GM12872 (cell line): ENCODE results near the gene SMG6.

Experiments used
- CTCF ChIP-seq: IDR thresholded peaks from 3 replicates; pipeline ENCODE4 v1.5.1; 2011; ENCODE audit warnings: low read depth, mild to moderate bottlenecking, low read length, moderate library complexity; ENCODE audit not compliant: insufficient read depth

The SMG6 gene

DNA sequence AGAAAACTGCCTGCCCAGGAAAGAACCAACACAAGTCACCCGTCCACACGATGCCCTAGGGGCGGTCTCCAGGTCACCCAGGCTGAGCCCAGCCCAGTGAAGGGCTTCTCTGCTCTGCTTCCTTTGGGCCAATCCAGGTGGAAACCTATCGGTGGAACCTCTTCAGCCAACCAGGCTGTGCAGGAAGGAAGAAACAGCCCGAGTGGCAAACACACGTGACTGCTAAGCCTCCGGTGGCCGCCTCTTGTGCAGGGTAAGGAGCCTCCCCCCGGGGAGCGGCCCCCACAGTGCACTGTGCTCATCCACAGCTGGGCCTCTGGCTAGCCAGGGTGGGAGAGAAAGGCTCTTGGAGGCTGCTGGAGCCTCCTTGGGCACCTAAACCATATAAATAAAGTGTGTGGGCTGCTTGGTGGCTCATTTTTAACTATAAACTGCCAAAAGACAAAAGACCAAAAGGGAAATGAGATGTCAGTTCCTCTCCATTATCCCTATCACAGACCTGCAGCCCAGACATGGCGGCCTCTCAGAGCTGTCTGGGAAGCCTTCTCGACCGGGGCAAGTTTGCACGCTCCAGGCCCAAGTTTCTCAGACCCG, 280.8 kb downstream of the SMG6 start:
- no peak for TF ChIP-seq CTCF

GRCh38 chr17:2020721-2021120, 282.9 kb downstream of the SMG6 start:
- no peak for TF ChIP-seq CTCF

- TF ChIP-seq CTCF = no peak
Observed at GRCh38 chr17:2019723-2020122, 283.9 kb downstream of the SMG6 start.

- no peak for TF ChIP-seq CTCF
Observed at GRCh38 chr17:2018716-2019510, 284.7 kb downstream of the SMG6 start.

DNA sequence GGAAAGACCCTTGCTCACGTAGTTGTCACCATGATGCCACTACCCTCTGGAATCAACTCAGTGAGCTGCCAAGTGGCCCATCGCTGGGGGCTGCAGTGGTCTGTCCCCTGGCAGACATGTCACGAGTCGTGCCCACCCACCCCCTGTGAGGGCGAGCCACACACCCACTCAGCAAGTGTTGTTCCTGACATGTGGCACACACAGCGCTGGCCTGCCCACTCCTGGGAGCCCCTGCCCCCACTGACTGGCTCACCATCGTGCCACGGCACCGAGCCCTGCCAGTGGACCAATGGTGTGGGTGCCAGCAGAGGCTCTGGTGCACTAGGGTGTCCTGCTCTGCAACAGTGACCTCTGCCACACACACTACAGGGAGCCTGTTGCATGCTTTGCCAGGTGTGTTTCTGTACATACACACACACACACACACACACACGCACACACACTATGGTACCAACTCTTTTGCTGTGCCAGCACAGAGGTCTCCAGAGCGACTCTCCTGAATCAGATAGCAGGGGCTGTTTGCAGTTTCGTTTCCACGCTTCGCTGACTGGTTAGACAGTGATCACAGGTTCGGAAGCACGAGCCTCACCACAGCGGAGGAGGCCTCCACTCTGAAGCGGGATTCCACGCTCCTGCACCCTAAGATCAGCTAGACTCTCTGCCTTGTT, 286.2 kb downstream of the SMG6 start:
- no peak for TF ChIP-seq CTCF

DNA sequence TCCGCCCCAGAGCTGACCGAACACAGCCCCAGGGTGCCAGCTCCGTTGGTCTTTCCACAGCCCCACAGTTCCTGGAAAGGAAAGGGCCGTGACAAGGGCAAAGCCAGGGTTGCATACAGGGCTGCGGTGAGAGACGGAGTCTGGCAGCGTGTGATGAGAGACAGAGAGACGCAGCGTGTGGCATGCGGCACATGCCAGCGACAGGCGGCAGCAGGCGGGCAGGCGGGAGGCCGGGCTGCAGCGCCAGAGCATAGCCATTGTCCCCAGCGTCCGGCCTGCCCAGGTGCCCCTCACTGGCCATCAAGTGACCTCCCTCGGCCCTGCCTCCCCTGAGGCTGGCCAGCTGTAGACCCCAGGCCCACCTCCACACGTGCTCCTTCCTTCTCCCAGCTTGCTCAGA, 287.1 kb downstream of the SMG6 start:
- TF ChIP-seq CTCF = no peak

GRCh38 chr17:2015314-2015713, 288.3 kb downstream of the SMG6 start:
- no peak for TF ChIP-seq CTCF
